Esophagus muscularis mucosa (tissue), 4 donors: ENCODE measurements around the gene ACSF3.

Source experiments
- EP300 ChIP-seq: sonication (generic); formaldehyde crosslinking; IDR thresholded peaks from one replicate; pipeline ENCODE4 v1.6.1; 2017; ENCODE audit warnings: antibody characterized with exemption
- POLR2A ChIP-seq: fragments of 450-650 bp; IDR thresholded peaks from one replicate; pipeline ENCODE4 v1.6.1; 2017; ENCODE audit warnings: antibody characterized with exemption, moderate library complexity, mild to moderate bottlenecking, low read depth
- POLR2AphosphoS5 ChIP-seq, 2 donors: sonication (generic); formaldehyde crosslinking; IDR thresholded peaks; one replicate each; pipeline ENCODE4 v1.6.1; 2017; ENCODE audit warnings: antibody characterized with exemption in 2 of 2
- TF ChIP-seq, protein P1 (sequence below), 3 experiments: fragments of 200-600 bp in 2 of 3; fragments of 450-650 bp in 1 of 3; sonication (generic) in 2 of 3; IDR thresholded peaks; one replicate each; pipeline ENCODE4 v1.5.1; 2017 to 2019; ENCODE audit warnings: antibody characterized with exemption in 3 of 3, mild to moderate bottlenecking in 2 of 3, moderate library complexity in 1 of 3

DNA sequence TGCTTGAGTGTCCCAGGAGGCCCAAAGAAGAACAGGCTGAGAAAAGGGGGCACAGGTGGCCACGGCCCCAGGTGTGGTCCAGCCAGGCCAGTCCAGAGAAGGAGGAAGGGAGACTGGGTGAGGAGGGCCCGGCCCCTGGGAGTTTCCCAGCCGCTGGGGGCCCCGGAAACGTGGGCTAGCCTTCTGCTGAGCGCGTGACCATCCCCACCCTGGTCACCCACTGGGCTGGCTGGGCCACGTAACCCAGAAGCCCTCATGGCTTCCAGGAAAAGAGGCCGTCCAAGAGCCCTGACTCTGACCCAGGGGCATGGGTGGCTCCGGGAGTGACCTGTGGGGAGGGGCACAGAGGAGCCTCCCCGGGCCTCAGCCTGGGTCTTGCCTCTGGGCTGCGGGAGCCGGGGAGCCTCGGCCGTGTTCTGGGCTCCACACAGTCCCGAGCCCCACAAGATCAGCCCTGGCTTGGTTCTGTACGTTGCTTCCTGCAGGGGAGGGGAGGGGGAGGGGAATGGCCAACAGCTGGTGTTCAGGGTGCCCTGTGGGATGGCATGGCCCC lies 29.8 kb upstream of the ACSF3 start:
- TF ChIP-seq POLR2A, result no peak
- TF ChIP-seq, protein P1, sequence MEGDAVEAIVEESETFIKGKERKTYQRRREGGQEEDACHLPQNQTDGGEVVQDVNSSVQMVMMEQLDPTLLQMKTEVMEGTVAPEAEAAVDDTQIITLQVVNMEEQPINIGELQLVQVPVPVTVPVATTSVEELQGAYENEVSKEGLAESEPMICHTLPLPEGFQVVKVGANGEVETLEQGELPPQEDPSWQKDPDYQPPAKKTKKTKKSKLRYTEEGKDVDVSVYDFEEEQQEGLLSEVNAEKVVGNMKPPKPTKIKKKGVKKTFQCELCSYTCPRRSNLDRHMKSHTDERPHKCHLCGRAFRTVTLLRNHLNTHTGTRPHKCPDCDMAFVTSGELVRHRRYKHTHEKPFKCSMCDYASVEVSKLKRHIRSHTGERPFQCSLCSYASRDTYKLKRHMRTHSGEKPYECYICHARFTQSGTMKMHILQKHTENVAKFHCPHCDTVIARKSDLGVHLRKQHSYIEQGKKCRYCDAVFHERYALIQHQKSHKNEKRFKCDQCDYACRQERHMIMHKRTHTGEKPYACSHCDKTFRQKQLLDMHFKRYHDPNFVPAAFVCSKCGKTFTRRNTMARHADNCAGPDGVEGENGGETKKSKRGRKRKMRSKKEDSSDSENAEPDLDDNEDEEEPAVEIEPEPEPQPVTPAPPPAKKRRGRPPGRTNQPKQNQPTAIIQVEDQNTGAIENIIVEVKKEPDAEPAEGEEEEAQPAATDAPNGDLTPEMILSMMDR (IDR thresholded peaks at IDR 0.05), result no peak
- TF ChIP-seq EP300, result no peak
- no peak for TF ChIP-seq POLR2AphosphoS5 (IDR thresholded peaks at IDR 0.05)
